Ishikawa (cell line): Measurements from ENCODE around the gene NECTIN1.

Experiments
- EGR1 ChIP-seq: IDR thresholded peaks from 2 replicates; pipeline ENCODE4 v1.6.1; 2012
- EP300 ChIP-seq: IDR thresholded peaks from 2 replicates; pipeline ENCODE4 v1.6.1; 2012; ENCODE audit warnings: borderline replicate concordance
- FOXM1 ChIP-seq: IDR thresholded peaks from 2 replicates; pipeline ENCODE4 v1.6.1; 2012; ENCODE audit warnings: low read depth, borderline replicate concordance
- MAX ChIP-seq: IDR thresholded peaks from 2 replicates; pipeline ENCODE4 v1.6.1; 2012
- RAD21 ChIP-seq: IDR thresholded peaks from 2 replicates; pipeline ENCODE4 v1.6.1; 2012; ENCODE audit warnings: low read depth
- REST ChIP-seq: IDR thresholded peaks from 2 replicates; pipeline ENCODE4 v1.6.1; 2012; ENCODE audit warnings: low read depth, mild to moderate bottlenecking
- TEAD4 ChIP-seq: IDR thresholded peaks from 2 replicates; pipeline ENCODE4 v1.6.1; 2012
- TF ChIP-seq, protein P1 (sequence below): IDR thresholded peaks from 2 replicates; pipeline ENCODE4 v1.6.1; 2012

DNA sequence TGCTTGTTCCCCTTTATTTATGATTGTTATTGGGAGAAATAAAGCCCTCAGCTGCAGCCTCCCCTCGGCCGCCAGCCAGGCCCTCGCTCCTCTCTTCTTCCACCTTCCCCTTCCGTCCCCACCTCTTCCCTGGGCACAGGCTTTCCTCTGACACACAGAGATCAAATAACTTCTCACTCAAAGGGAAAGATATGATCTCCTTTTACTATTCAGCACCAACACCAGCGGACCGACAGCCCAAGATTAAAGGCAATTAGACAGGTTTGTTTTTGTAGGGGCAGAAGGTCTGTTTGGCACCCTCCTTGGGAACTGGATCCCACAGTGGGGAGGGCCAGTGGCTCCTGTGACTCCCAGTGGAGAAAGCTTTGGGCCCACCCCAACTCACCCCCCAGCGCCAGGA, 23.0 kb downstream of the NECTIN1 start:
- TF ChIP-seq EGR1: no peak
- TF ChIP-seq MAX: no peak
- no peak for TF ChIP-seq EP300
- no peak for TF ChIP-seq TEAD4
- no peak for TF ChIP-seq RAD21
- peak; percentile 66 for TF ChIP-seq REST
- TF ChIP-seq, protein P1, sequence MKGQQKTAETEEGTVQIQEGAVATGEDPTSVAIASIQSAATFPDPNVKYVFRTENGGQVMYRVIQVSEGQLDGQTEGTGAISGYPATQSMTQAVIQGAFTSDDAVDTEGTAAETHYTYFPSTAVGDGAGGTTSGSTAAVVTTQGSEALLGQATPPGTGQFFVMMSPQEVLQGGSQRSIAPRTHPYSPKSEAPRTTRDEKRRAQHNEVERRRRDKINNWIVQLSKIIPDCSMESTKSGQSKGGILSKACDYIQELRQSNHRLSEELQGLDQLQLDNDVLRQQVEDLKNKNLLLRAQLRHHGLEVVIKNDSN: no peak
- TF ChIP-seq FOXM1: no peak
